ENCODE data around the gene PTGIR. TPM values are rescaled to one million over a fixed set of nuclear protein-coding genes. Genes with fewer than 3 reads are reported as not detected.

PTGIR gene, protein sequence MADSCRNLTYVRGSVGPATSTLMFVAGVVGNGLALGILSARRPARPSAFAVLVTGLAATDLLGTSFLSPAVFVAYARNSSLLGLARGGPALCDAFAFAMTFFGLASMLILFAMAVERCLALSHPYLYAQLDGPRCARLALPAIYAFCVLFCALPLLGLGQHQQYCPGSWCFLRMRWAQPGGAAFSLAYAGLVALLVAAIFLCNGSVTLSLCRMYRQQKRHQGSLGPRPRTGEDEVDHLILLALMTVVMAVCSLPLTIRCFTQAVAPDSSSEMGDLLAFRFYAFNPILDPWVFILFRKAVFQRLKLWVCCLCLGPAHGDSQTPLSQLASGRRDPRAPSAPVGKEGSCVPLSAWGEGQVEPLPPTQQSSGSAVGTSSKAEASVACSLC
- 0.86 and 3.7 TPM in 2 replicates for total RNA-seq

DNA sequence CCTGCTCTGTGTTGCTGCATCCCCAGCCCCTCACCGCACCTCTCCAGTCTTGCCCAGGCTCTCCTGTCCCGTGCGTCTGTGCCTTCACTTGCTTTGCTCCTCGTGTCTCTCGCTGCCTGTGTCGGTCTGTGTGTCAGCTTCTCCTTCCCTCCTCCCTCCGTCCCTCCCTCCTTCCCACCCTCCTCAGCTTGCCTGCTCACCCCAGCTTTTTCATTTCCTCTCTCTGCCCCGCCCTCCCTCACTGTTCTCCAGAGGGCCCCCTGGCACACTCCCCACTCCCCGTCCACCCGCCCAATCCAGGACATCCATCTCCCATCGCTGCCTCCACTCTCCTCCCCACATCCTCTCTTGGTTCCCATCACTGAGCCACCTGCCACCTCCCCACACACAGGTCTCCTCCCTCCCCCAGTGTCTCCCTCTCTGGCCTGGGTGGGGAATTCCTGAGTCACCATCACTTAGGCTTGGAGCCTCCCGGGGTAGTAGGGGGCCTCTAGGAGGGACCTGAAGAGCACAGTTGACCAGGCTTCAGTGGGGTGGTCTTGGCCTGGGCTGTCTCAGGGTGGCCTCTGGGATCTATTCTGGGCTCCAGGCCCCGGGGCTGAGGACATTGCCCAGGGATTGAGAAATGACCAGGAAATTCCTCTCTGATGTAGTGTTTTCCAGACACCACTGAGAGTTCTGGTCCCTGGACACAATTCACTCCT is at the start of gene PTGIR:
Gene PTGIR, minus strand, starts transcription at position 132 of the 704 bp plus-strand sequence. CDS start 864 bp downstream, outside the sequence.

DNA sequence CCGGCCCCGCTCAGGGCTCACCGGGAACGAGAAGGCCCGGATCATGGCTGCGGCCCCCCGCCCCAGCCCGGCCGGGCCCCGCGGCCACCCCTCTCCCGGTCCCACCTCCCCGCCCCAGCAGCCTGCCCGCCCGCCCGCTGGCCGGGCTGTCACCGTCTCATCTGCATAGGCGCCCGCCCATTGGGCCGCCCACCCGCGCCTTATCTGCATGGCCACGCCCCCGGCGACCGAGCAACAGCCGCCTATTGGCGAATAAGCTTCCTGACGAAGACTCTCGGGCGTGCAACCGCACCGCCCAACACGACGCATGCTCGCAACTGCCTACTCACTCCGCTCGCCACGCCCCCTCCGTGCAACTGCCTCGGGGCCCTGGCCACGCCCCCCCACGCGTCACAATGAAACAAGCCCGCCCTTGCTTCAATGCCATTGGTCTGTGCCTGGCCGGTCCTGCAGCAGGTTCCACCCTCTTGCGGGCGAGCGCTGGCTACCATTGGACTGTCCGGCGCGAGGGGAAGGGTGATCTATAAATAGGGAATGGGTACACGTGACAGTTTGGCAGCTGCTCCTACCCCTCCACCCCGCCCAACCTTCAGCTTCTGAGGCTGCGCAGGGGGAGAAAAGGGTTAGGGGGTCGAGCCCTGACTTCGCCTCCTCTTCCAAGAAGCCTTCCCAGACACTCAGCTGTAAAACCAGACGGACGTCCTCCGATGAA is 36.3 kb upstream of the PTGIR start, which contains the start of gene DACT3:
Gene DACT3, minus strand, starts transcription at position 163 of the 712 bp plus-strand sequence. Its CDS starts 118 bp downstream, at position 45.

GRCh38 chr19:46635920-46636761 is 11.3 kb upstream of the PTGIR start, which contains the start of gene GNG8:
Gene GNG8, minus strand, starts transcription at chr19:46636202. Its CDS starts 1,520 bp downstream, at chr19:46634682.

DNA sequence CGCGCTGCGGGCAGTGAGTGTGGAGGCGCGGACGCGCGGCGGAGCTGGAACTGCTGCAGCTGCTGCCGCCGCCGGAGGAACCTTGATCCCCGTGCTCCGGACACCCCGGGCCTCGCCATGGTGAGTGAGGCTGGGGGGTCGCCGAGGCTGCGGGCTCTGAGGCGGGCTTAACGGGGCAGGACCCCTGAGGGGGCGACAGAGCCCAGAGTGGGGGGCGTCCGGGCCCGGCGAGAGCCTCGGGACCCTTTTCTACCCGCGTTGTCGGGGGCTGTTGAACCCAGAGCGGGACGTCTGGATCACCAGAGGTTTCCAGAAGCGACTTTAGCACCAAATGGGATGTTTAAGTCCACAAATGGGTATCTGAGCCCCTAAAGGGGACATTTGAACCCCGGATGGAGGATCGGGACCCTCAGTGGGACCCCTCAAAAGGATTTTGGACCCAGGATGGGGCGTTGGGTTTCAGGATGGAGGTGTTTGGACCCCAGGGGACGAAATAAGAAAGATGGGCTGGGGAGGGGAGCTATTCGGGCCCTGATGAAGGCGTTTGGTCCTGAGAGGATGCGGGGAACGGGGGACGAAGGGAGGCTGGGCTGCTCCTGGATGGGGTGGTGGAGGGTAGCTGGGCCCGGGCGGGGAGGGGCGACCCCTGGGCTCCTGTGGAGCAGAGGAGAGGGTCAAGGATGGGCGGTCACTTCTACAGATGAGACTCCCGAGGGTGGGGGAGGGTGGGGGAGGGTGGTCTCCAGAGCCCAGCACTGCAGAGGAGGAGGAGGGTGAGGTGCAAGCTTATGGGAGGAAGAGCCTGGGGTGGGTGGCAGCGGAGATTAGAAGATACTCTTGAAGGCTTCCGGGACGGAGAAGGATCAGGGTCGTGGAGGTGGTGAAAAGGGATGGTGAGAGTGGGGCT is 23.3 kb downstream of the PTGIR start, which contains the start of gene CALM3:
Gene CALM3, plus strand, starts transcription at position 13 of the 907 bp plus-strand sequence. Its CDS starts 105 bp downstream, at position 118.

Other genes starting within 250 kb of the PTGIR start
- gene CCDC8, start 211.5 kb downstream of the PTGIR start, total RNA-seq, result 0.13 and 0.36 TPM in 2 replicates
- 0.07 TPM in 1 of 2 replicates, not detected in the other for gene PNMA8C, start 196.2 kb downstream of the PTGIR start, total RNA-seq
- gene PNMA8A, start 153.5 kb downstream of the PTGIR start, total RNA-seq, result 1.9 and 7.3 TPM in 2 replicates
- 0.13 and 0.14 TPM in 2 replicates for gene PNMA8B, start 129.2 kb downstream of the PTGIR start, total RNA-seq
- gene CALM3, start 23.8 kb downstream of the PTGIR start, total RNA-seq, result 263 and 299 TPM in 2 replicates
- not detected in 2 replicates for gene GNG8, start 11.1 kb upstream of the PTGIR start, total RNA-seq
- 0.14 and 1.2 TPM in 2 replicates for gene DACT3, start 36.1 kb upstream of the PTGIR start, total RNA-seq
- gene PRKD2, start 92.0 kb upstream of the PTGIR start, total RNA-seq, result 31.7 and 33.1 TPM in 2 replicates
- gene FKRP, start 121.0 kb upstream of the PTGIR start, total RNA-seq, result 18.2 and 20.4 TPM in 2 replicates
- 67.9 and 69.9 TPM in 2 replicates for gene STRN4, start 121.4 kb upstream of the PTGIR start, total RNA-seq
- 63.4 and 77.5 TPM in 2 replicates for gene SLC1A5, start 163.5 kb upstream of the PTGIR start, total RNA-seq
- 179 and 185 TPM in 2 replicates for gene AP2S1, start 225.8 kb upstream of the PTGIR start, total RNA-seq
- 34.2 and 39.7 TPM in 2 replicates for gene ARHGAP35, start 235.9 kb upstream of the PTGIR start, total RNA-seq